HG02884 (cell line): ENCODE results near the gene RNLS.
A peak's percentile ranks its signal among the peaks of the same experiment; 100 is the strongest.

Experiments
- ATAC-seq: cut with Tn5 transposase; IDR thresholded peaks from one replicate; pipeline ENCODE4 v1.9.1; 2021; ENCODE audit warnings: mild to moderate bottlenecking, moderate library complexity; ENCODE audit not compliant: unreplicated experiment

RNLS gene

GRCh38 chr10:88553116-88553752, 29.9 kb downstream of the RNLS start:
- ATAC-seq: peak; percentile 72

- ATAC-seq: no peak
Measured at GRCh38 chr10:88551246-88551645, 31.9 kb downstream of the RNLS start.

GRCh38 chr10:88546497-88546896, 36.6 kb downstream of the RNLS start:
- no peak for ATAC-seq

GRCh38 chr10:88545359-88545758, 37.8 kb downstream of the RNLS start:
- no peak for ATAC-seq

- ATAC-seq: no peak
Measured at GRCh38 chr10:88544140-88544870, 38.8 kb downstream of the RNLS start.

GRCh38 chr10:88542522-88542921, 40.6 kb downstream of the RNLS start:
- ATAC-seq: no peak

GRCh38 chr10:88541116-88541626, 41.9 kb downstream of the RNLS start:
- no peak for ATAC-seq

- ATAC-seq: no peak
Measured at GRCh38 chr10:88540351-88540750, 42.8 kb downstream of the RNLS start.

- no peak for ATAC-seq
Measured at GRCh38 chr10:88538048-88538447, 45.1 kb downstream of the RNLS start.

- no peak for ATAC-seq
Measured at GRCh38 chr10:88537322-88537721, 45.8 kb downstream of the RNLS start.

- ATAC-seq: no peak
Measured at GRCh38 chr10:88536437-88536836, 46.7 kb downstream of the RNLS start.

- ATAC-seq: no peak
Measured at GRCh38 chr10:88534072-88534665, 48.9 kb downstream of the RNLS start.

GRCh38 chr10:88531392-88532052, 51.6 kb downstream of the RNLS start:
- no peak for ATAC-seq

- no peak for ATAC-seq
Measured at GRCh38 chr10:88530629-88531391, 52.3 kb downstream of the RNLS start.

GRCh38 chr10:88530093-88530492, 53.0 kb downstream of the RNLS start:
- ATAC-seq: no peak

GRCh38 chr10:88528806-88529570, 54.1 kb downstream of the RNLS start:
- no peak for ATAC-seq

- no peak for ATAC-seq
Measured at GRCh38 chr10:88528201-88528600, 54.9 kb downstream of the RNLS start.

GRCh38 chr10:88527245-88527644, 55.9 kb downstream of the RNLS start:
- no peak for ATAC-seq

- ATAC-seq: no peak
Measured at GRCh38 chr10:88526501-88527105, 56.5 kb downstream of the RNLS start.
